WI38 (cell line): ENCODE data around the gene RERE.
"Not testable (repeated sequence)": the region's sequence is repeated elsewhere in the genome, so short reads cannot be mapped to it uniquely, and the experiment has no call there.

Experiments used
- H3K4me3 ChIP-seq: 2 replicates; pipeline ENCODE4 v1.5.1; 2011; ENCODE audit warnings: low read depth, mild to moderate bottlenecking, control low read depth, low read length
- TF ChIP-seq, protein P1 (sequence below): IDR thresholded peaks from 2 replicates; pipeline ENCODE4 v1.5.1; 2012; ENCODE audit warnings: low read depth, mild to moderate bottlenecking, control low read depth, low read length

RERE gene

DNA sequence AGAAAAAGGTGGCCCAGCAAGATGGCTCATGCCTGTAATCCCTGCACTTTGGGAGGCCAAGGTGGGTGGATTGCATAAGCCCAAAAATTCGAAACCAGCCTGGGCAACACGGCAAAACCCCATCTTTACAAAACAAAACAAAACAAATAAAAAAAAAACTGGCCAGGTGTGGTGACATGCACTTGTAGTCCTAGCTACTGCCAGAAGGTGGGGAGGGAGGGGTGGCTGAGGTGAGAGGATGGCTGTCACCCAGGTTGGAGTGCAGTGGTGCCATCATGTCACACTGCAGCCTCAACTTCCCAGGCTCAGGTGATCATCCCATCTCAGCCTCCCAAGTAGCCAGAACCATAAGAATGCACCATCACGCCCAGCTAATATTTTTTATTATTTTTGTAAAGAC, 22.8 kb downstream of the RERE start:
- TF ChIP-seq, protein P1, sequence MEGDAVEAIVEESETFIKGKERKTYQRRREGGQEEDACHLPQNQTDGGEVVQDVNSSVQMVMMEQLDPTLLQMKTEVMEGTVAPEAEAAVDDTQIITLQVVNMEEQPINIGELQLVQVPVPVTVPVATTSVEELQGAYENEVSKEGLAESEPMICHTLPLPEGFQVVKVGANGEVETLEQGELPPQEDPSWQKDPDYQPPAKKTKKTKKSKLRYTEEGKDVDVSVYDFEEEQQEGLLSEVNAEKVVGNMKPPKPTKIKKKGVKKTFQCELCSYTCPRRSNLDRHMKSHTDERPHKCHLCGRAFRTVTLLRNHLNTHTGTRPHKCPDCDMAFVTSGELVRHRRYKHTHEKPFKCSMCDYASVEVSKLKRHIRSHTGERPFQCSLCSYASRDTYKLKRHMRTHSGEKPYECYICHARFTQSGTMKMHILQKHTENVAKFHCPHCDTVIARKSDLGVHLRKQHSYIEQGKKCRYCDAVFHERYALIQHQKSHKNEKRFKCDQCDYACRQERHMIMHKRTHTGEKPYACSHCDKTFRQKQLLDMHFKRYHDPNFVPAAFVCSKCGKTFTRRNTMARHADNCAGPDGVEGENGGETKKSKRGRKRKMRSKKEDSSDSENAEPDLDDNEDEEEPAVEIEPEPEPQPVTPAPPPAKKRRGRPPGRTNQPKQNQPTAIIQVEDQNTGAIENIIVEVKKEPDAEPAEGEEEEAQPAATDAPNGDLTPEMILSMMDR = no peak
- H3K4me3 ChIP-seq = no peak overlapping the region

DNA sequence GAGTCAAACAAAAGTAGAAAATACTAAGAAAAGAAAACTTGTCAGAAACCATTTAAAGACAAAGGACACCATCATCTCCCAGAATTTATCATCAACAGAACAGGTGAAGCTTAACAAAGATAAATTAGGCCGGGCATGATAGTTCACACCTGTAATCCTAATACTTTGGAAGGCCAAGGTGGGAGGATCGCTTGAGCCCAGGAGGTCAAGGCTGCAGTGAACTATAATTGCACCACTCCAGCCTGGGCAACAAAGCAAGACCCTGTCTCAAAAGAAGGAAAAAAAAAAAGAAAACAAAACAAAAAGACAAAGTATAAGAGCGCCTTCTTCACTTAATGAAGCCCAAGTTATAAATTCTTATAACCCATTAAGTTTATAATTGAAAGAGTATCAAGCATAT, 25.6 kb downstream of the RERE start:
- TF ChIP-seq, protein P1 = no peak
- H3K4me3 ChIP-seq = no peak overlapping the region

DNA sequence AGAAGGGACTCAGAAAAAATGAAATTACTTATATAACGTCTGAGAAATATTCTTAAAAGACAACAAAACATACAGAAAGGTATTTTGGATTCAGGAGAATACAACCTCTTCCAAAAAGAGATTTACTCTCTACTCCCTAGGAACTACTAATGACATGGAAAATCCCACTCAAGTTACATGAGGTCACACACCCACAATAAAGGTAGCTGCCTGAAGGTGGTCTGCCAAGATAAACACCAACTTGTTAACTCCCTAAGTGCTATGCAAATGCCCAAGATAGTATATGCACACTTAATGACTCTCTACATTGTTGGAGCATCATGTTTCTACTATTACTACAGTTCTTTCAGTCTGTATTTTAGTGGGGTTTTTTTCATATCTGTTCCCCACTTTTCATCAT, 26.5 kb downstream of the RERE start:
- TF ChIP-seq, protein P1 = no peak

DNA sequence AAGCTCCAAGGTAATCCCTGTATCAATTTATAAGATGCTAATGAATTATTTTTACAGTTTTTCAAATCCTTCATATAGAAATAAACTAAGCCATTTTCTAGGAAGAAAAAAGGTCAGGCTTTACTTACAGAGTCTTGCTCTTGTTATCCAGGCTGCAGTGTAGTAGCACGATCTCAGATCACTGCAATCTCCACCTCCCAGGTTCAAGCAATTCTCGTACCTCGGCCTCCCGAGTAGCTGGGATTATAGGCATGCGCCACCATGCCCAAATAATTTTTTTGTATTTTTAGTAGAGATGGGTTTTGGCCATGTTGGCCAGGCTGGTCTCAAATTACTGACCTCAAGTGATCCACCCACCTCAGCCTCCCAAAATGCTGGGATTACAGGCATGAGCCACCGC, 27.0 kb downstream of the RERE start:
- H3K4me3 ChIP-seq = no peak overlapping the region
- TF ChIP-seq, protein P1 = no peak

More for the DNA sequence above, 26.5 kb downstream of the RERE start:
- no peak overlapping the region for H3K4me3 ChIP-seq

DNA sequence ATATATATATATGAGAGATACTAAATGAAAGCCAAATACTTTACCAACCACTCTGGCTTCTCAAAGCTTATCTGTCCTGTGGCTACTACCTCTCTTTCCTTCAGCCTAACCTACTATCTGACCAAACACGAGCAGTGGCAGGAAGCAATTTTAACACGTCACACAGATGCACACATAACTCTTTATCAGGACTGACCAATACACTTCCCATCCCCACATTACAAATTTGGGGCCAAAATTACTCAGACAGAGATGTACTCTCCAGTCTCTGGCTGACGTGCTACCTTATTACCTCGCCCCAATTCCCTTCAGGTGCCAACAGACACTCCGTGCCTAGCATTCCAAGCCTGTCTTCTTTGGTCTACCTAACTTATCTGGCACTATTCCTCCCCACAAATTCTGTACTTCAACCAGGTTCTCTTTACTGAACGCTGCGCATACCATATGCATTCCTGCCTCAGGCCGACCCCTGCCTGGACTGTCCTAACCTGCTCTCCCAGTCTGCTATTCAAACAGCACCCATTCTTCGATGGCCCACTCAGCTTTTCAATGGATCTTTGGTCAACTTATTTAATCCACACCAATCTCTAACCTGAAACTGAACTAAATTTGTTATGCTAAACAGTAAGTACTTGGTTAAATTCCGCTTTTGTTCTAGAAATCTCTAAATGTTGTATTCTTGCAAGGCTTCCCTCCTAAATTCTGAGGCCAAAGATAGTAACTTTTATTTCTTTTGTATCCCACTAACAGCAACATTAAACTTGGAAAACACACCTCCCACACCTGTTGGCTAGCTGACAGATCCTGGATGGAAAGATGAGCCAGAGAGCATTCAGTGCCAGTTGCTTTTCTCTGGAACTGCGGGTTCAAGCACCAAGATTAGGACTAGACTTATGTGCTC, 27.9 kb downstream of the RERE start:
- TF ChIP-seq, protein P1 = no peak
- H3K4me3 ChIP-seq = no peak overlapping the region

DNA sequence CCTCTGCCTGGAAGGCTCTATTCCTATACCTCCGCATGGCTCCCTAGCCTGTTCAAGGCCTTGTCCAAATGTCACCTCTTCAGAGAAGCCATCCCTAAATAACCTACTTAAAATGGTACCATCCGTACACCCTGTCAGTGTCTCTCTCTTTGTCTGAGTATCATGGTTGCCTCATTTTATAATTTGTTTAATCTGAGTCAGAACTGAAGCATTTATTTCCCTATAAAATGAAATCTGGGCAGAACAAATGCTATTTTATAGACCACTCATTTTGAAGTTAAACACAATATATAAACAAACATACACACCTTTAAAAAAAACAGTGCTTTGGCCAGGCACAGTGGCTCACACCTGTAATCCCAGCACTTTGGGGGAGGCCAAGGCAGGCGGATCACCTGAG, 30.2 kb downstream of the RERE start:
- TF ChIP-seq, protein P1 = no peak
- no peak overlapping the region for H3K4me3 ChIP-seq

DNA sequence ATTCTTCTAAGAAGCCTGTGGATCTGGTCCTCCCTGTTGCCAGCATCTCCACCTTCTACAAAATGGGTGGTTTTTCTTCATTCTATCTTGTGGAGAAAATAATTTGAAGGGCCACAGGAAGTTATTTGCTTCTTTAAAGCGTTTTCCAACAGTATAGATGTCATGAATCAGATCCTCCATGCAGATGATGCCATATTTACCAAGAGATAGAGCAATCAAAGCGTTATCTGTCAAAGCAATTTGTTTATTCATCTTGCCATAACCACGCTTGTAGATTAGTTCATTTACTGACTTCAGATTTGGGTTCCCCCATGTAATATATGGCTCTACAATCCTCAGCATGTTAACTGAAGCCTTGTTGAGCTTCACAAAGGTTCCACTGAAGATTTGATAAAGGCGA, 31.2 kb downstream of the RERE start:
- H3K4me3 ChIP-seq = not testable (repeated sequence)
